Endodermal cell (in vitro differentiated cells): ENCODE results near the gene PRICKLE2. TPM values are rescaled to one million over a fixed set of nuclear protein-coding genes. Genes with fewer than 3 reads are reported as not detected.

Source experiments
- DNase-seq: peaks from one replicate; pipeline ENCODE4 v3.0.0-alpha.2; 2017
- H3K27ac ChIP-seq: 2 replicates; pipeline ENCODE4 v1.5.1; 2013; ENCODE audit warnings: mild to moderate bottlenecking, low read depth, low read length, moderate library complexity
- H3K27me3 ChIP-seq: 2 replicates; pipeline ENCODE4 v1.6.1; 2013; ENCODE audit warnings: mild to moderate bottlenecking, low read length, moderate library complexity; ENCODE audit not compliant: insufficient read depth, control insufficient read depth, poor library complexity, severe bottlenecking
- H3K36me3 ChIP-seq: 2 replicates; pipeline ENCODE4 v1.7.0; 2013; ENCODE audit warnings: mild to moderate bottlenecking, low read length, moderate library complexity; ENCODE audit not compliant: control insufficient read depth, insufficient read depth
- H3K4me1 ChIP-seq: one replicate; pipeline ENCODE4 v1.7.0; 2013; ENCODE audit warnings: low read length; ENCODE audit not compliant: control insufficient read depth, insufficient read depth
- H3K4me3 ChIP-seq: 2 replicates; pipeline ENCODE4 v1.5.1; 2013; ENCODE audit warnings: mild to moderate bottlenecking, low read length, moderate library complexity
- H3K9ac ChIP-seq: 2 replicates; pipeline ENCODE4 v1.6.1; 2013; ENCODE audit warnings: mild to moderate bottlenecking, low read length, moderate library complexity; ENCODE audit not compliant: poor library complexity, severe bottlenecking; ENCODE audit errors: extremely low read depth
- H3K9me3 ChIP-seq: 2 replicates; pipeline ENCODE4 v1.6.1; 2013; ENCODE audit warnings: mild to moderate bottlenecking, low read length, moderate library complexity; ENCODE audit not compliant: control insufficient read depth
- H3K27ac Mint-ChIP-seq: 2 replicates; pipeline ENCODE4 v1.8.0; 2020; ENCODE audit warnings: mixed read lengths
- H3K27me3 Mint-ChIP-seq: 2 replicates; pipeline ENCODE4 v1.8.0; 2021; ENCODE audit warnings: mild to moderate bottlenecking, mixed read lengths; ENCODE audit not compliant: insufficient read depth
- H3K36me3 Mint-ChIP-seq: 2 replicates; pipeline ENCODE4 v1.8.0; 2020; ENCODE audit warnings: low read depth, mixed read lengths
- H3K4me1 Mint-ChIP-seq: 2 replicates; pipeline ENCODE4 v1.8.0; 2020; ENCODE audit warnings: mixed read lengths
- H3K4me3 Mint-ChIP-seq: 2 replicates; pipeline ENCODE4 v1.8.0; 2020; ENCODE audit warnings: mild to moderate bottlenecking, moderate library complexity, mixed read lengths
- H3K9me3 Mint-ChIP-seq: 2 replicates; pipeline ENCODE4 v1.8.0; 2020; ENCODE audit warnings: mild to moderate bottlenecking, mixed read lengths
- CTCF ChIP-seq: fragments of 200-600 bp; sonication (generic); conservative IDR thresholded peaks from 2 replicates; pipeline ENCODE4 v1.5.0; 2021; ENCODE audit warnings: antibody characterized with exemption, mild to moderate bottlenecking
- WGBS, 2 experiments: methylation state at CpG; one replicate each; pipeline versions ENCODE4 v1.1.5 to v1.1.7; 2013; ENCODE audit warnings: missing lambda C conversion rate in 2 of 2, mixed read lengths in 1 of 2; ENCODE audit not compliant: insufficient coverage in 1 of 2, insufficient read length in 1 of 2; 5-methylcytosine and 5-hydroxymethylcytosine counted together
- total RNA-seq, 2 donors: library from RNA; stranded (reverse); fragmentation: NEBNext Ultra II Directional in 1 of 2; extraction: Animal tissue kit (Norgen Biotek cat#: 25700) in 1 of 2; gene quantifications; 2 replicates in 1 of 2; 3 replicates in 1 of 2; pipeline ENCODE4 v1.2.1, GENCODE V29; 2021

Gene PRICKLE2
- total RNA-seq, 2 donors from 2014 or later = 8.5 to 10.4 TPM

DNA sequence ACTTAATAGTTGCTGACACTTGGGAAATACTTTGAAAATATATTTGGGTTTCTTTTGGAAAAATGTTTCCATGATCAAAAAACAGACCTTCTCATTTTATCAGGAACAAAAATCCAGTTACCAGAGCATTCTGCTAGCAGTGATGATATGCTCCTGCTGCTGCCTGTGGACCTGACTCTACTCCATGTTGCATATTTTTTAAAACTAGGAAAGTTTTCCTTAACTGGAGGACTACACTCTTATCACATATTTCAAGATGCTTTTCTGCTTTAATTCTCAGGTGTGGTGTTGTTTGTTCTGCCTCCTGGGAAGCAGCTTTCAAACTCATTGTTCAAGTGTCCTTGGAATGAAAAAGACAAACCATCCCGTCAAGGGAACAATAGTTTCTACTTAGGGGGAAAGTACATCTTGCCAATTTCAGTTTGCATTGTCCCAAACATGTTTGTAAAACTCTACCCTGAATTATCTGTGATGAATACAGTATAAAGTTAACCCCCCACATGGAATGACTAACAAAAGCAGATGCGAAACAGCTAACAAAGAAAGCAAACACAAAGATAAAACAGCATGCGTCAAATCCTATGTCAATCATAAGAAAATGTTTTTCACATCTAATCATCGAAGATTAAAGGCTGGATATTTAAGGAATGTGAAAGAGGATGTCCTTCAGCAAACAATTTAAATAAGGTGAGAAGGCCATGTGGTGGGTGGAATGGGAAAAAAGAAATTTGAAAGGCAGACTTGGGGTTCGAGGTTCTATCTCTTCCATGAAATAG lies 161.9 kb downstream of the PRICKLE2 start:
- no peaks in the 10 kb centered on the region for H3K36me3 Mint-ChIP-seq
- H3K4me1 Mint-ChIP-seq = peaks cover 48% of the 10 kb centered on the region
- no peaks in the 10 kb centered on the region for H3K36me3 ChIP-seq
- H3K27me3 ChIP-seq = no peaks in the 10 kb centered on the region
- no peak for DNase-seq
- H3K9ac ChIP-seq = peak overlapping the region; percentile 11
- peak overlapping the region; percentile 39 for H3K4me3 ChIP-seq
- H3K9me3 Mint-ChIP-seq = no peaks in the 10 kb centered on the region
- H3K9me3 ChIP-seq = peaks cover 8% of the 10 kb centered on the region
- H3K27me3 Mint-ChIP-seq = peaks cover 1% of the 10 kb centered on the region
- 21% methylated on average over 5 of the region's 5 CpGs; no CpG with 5 or more reads in 1 of the 2 experiments for WGBS, 2 experiments
- peaks cover 24% of the 10 kb centered on the region for H3K4me1 ChIP-seq
- H3K27ac Mint-ChIP-seq = peak overlapping the region; percentile 88
- no peak overlapping the region for H3K4me3 Mint-ChIP-seq
- H3K27ac ChIP-seq = peak overlapping the region; percentile 40
- no peak for TF ChIP-seq CTCF

- no peak overlapping the region for H3K4me3 ChIP-seq
- H3K9me3 Mint-ChIP-seq = no peaks in the 10 kb centered on the region
- peaks cover 8% of the 10 kb centered on the region for H3K9me3 ChIP-seq
- H3K36me3 ChIP-seq = no peaks in the 10 kb centered on the region
- DNase-seq = no peak
- 86 to 96% methylated on average over 5 of the region's 5 CpGs for WGBS, 2 experiments
- H3K9ac ChIP-seq = no peak overlapping the region
- H3K27ac ChIP-seq = no peak overlapping the region
- H3K4me1 Mint-ChIP-seq = peaks cover 48% of the 10 kb centered on the region
- peaks cover 1% of the 10 kb centered on the region for H3K27me3 Mint-ChIP-seq
- H3K36me3 Mint-ChIP-seq = no peaks in the 10 kb centered on the region
- H3K27me3 ChIP-seq = no peaks in the 10 kb centered on the region
- no peak overlapping the region for H3K27ac Mint-ChIP-seq
- TF ChIP-seq CTCF = no peak
- H3K4me3 Mint-ChIP-seq = no peak overlapping the region
- peaks cover 21% of the 10 kb centered on the region for H3K4me1 ChIP-seq
Observed at GRCh38 chr3:64061628-64062027, 163.6 kb downstream of the PRICKLE2 start.

DNA sequence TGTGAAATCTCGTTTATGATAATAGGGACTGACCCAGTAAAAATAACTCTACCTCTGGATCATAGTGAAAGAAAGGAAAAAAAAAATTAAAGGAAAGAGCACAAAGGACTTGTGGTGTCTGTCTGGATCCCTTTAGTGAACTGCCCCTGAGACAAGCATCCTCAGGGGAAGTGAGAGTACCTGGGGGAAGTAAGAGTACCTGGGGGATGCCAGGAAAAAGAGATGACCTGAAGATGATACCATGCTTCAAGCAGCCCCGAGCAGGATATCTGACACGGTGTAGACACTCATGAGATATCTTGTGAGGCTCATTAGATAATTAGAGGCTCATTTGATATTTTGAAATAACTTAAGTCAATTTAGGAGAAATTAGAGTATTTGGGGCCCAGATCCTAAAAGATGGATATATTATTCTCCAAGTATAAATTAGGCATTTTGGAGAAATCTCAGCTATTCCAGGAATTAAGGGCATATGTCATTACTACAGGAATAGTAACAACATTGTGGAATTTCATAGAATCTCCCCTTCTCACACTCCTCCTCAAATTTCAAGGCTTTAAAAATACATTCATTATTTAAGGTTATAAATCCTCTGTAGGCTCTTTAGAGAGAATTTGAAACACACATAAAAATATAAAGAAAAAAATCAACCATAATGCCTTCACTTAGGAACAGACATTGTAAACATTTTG lies 165.6 kb downstream of the PRICKLE2 start:
- no peak overlapping the region for H3K4me3 ChIP-seq
- H3K9me3 Mint-ChIP-seq = no peaks in the 10 kb centered on the region
- peaks cover 17% of the 10 kb centered on the region for H3K4me1 ChIP-seq
- WGBS, 2 experiments = 89 to 100% methylated on average over 2 to 3 of the region's 3 CpGs
- H3K9ac ChIP-seq = no peak overlapping the region
- no peak for DNase-seq
- H3K36me3 Mint-ChIP-seq = no peaks in the 10 kb centered on the region
- H3K27me3 Mint-ChIP-seq = no peaks in the 10 kb centered on the region
- TF ChIP-seq CTCF = no peak
- no peak overlapping the region for H3K4me3 Mint-ChIP-seq
- H3K36me3 ChIP-seq = no peaks in the 10 kb centered on the region
- no peaks in the 10 kb centered on the region for H3K27me3 ChIP-seq
- no peaks in the 10 kb centered on the region for H3K9me3 ChIP-seq
- H3K27ac ChIP-seq = no peak overlapping the region
- no peak overlapping the region for H3K27ac Mint-ChIP-seq
- H3K4me1 Mint-ChIP-seq = peaks cover 51% of the 10 kb centered on the region
